GM12801 (cell line): Measurements from ENCODE around the gene SEL1L3.

Source experiments
- TF ChIP-seq, protein P1 (sequence below): IDR thresholded peaks from one replicate; pipeline ENCODE4 v1.5.1; 2011; ENCODE audit warnings: control low read depth; ENCODE audit not compliant: insufficient read length; ENCODE audit errors: extremely low read depth

The SEL1L3 gene

GRCh38 chr4:25834411-25835107 lies 28.2 kb downstream of the SEL1L3 start:
- TF ChIP-seq, protein P1, sequence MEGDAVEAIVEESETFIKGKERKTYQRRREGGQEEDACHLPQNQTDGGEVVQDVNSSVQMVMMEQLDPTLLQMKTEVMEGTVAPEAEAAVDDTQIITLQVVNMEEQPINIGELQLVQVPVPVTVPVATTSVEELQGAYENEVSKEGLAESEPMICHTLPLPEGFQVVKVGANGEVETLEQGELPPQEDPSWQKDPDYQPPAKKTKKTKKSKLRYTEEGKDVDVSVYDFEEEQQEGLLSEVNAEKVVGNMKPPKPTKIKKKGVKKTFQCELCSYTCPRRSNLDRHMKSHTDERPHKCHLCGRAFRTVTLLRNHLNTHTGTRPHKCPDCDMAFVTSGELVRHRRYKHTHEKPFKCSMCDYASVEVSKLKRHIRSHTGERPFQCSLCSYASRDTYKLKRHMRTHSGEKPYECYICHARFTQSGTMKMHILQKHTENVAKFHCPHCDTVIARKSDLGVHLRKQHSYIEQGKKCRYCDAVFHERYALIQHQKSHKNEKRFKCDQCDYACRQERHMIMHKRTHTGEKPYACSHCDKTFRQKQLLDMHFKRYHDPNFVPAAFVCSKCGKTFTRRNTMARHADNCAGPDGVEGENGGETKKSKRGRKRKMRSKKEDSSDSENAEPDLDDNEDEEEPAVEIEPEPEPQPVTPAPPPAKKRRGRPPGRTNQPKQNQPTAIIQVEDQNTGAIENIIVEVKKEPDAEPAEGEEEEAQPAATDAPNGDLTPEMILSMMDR = no peak

GRCh38 chr4:25830548-25830947 lies 32.2 kb downstream of the SEL1L3 start:
- TF ChIP-seq, protein P1 = no peak

- TF ChIP-seq, protein P1 = no peak
Observed at GRCh38 chr4:25827897-25828296, 34.9 kb downstream of the SEL1L3 start.

DNA sequence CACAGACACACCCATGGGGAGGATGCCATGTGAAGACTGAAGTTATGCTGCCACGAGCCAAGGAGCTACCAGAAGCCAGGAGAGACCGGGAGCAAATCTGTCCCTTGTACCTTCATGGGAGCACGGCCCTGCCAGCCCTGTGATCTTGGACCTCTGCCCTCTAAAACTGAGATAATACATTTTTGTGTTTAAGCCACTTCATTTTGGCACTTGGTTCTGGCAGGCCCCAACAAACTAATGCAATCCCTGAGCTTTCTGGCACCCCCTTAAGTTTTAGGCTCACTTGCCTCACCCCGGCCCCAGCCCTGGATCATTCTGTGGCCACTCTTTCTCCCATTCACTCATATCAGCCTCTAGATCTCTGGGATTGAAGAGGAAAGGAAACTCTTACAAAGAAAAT lies 35.4 kb downstream of the SEL1L3 start:
- TF ChIP-seq, protein P1 = no peak

DNA sequence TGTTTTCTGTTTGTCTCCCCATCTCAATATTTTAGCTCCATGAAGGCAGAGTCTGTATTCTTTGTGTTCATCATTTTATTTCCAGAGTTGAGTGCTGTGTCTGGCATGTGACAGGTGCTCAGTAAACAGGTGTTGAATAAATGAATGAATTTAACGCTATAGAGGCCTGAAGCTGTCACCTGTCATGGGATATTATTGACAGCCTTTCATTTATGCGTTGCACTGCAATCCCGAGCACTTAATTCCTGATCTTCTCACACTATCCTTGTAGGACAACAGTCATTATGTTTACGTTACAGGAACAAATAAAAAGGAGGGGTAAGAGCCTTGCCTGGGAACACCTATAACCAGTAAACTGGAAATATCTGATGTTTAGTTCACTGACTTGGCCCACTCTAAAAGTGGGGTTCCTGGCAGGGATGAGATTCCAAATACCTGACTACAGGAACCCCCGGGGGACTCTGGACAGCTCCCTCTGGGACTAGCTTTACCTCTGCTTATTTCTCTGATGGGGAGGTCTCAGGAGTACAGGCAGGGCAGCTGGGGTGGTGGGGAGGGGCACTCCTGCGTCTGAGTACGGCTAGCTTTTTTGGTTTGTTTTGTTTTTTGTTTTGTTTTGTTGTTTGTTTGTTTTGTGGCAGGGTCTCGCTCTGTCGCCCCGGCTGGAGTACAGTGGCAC lies 36.6 kb downstream of the SEL1L3 start:
- TF ChIP-seq, protein P1 = no peak

DNA sequence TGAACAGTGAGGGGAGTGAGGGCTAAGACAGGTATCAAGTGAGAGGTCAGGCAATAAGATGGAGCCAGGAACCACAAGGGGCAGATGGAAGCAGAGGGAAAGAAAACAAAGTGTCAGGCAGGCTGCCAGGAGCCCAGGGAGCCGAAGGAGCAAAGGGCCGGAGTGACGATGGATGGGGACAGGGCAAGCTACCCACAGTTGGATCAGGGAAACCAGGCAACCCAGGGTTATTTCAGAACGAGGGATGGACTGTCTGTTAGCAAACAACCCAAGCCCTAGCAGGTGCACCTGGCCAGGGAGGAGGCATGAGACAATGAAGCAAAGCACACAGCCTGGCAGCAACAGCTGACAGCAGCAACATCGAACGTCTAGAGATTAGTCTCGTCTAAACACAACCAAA lies 39.2 kb downstream of the SEL1L3 start:
- TF ChIP-seq, protein P1 = no peak

DNA sequence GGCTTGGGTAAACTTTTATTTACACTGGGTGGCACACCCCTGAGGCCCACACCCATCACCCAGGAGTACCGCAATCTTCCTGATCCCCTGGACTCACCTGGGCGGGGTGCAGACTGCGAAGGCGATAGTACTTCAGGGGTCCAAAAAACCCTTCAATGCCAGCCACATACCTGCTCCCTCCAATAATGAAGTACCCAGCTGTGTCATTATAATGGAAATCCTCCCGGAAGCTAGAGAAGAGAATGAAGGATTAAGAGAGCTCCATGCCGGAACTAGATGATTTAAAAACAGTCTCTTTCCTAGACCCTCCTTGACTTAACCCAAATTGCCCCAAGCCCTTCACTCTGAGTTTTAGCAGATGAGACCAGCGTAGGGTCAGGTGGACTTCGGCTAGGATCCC lies 40.9 kb downstream of the SEL1L3 start:
- TF ChIP-seq, protein P1 = no peak
